Measurements from ENCODE around the gene FUCA2. TPM values are rescaled to one million over a fixed set of nuclear protein-coding genes. Genes with fewer than 3 reads are reported as not detected.

Gene FUCA2
- total RNA-seq, 2 donors from 2014 or later = 40.2 to 54.1 TPM

- DNase-seq (ENCODE audit: low spot score) (no peak), ATAC-seq (ENCODE audit: insufficient number of reproducible peaks, low FRiP score, low read depth) (no peak)
- Histone ChIP-seq H3K27ac (no peak overlapping the region), H3K4me1 (ENCODE audit: control insufficient read depth in 1 of 2, low read depth in 2 of 2) (no peaks in the 10 kb centered on the region), H3K27me3 (replicated peaks; ENCODE audit: insufficient read depth) (no peaks in the 10 kb centered on the region), H3K4me3 (no peak overlapping the region), H3K36me3 (no peaks in the 10 kb centered on the region), H3K9me3 (no peaks in the 10 kb centered on the region)
- TF ChIP-seq, protein P1, sequence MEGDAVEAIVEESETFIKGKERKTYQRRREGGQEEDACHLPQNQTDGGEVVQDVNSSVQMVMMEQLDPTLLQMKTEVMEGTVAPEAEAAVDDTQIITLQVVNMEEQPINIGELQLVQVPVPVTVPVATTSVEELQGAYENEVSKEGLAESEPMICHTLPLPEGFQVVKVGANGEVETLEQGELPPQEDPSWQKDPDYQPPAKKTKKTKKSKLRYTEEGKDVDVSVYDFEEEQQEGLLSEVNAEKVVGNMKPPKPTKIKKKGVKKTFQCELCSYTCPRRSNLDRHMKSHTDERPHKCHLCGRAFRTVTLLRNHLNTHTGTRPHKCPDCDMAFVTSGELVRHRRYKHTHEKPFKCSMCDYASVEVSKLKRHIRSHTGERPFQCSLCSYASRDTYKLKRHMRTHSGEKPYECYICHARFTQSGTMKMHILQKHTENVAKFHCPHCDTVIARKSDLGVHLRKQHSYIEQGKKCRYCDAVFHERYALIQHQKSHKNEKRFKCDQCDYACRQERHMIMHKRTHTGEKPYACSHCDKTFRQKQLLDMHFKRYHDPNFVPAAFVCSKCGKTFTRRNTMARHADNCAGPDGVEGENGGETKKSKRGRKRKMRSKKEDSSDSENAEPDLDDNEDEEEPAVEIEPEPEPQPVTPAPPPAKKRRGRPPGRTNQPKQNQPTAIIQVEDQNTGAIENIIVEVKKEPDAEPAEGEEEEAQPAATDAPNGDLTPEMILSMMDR (IDR thresholded peaks at IDR 0.05) = no peak
These were observed 35.1 kb upstream of the FUCA2 start for GRCh38 chr6:143546599-143546998.

DNA sequence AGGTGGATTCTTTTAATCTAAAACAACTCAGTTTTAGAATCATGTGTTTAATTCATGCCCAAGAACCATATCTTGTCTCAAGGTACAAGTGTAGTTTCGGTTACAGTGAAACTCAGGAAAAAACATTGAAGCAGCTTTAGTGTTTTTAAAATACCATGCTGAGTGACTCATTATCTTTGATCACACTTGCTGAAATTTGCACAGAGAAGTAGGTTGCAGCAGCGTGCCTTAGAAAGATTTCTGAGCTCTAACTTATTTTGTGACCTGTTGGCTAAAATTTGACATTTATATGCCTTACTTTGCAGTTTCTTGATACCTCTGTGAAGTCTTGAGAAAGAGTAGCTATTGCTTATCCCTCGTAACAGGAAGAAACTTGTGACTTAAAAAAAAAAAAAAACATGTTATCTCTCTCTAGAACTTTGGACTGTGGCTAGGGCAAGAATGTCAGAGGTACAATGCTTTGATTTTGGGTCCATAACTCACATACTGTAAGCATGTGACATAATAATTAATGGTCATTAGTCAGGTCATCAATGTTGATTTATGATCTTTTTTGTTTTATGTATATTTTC lies 34.5 kb upstream of the FUCA2 start:
- Histone ChIP-seq H3K27me3 (replicated peaks; ENCODE audit: insufficient read depth) (no peaks in the 10 kb centered on the region), H3K9me3 (no peaks in the 10 kb centered on the region), H3K27ac (no peak overlapping the region), H3K4me3 (no peak overlapping the region), H3K4me1 (ENCODE audit: control insufficient read depth in 1 of 2, low read depth in 2 of 2) (no peaks in the 10 kb centered on the region), H3K36me3 (no peaks in the 10 kb centered on the region)
- no peak for DNase-seq (ENCODE audit: low spot score)
- no peak for ATAC-seq (ENCODE audit: insufficient number of reproducible peaks, low FRiP score, low read depth)
- TF ChIP-seq, protein P1 (IDR thresholded peaks at IDR 0.05) = no peak

GRCh38 chr6:143545165-143545564 lies 33.6 kb upstream of the FUCA2 start:
- H3K27me3 ChIP-seq (replicated peaks; ENCODE audit: insufficient read depth) = no peaks in the 10 kb centered on the region
- ATAC-seq (ENCODE audit: insufficient number of reproducible peaks, low FRiP score, low read depth) = no peak
- TF ChIP-seq, protein P1 (IDR thresholded peaks at IDR 0.05) = no peak
- H3K4me1 ChIP-seq (ENCODE audit: control insufficient read depth in 1 of 2, low read depth in 2 of 2) = no peaks in the 10 kb centered on the region
- DNase-seq (ENCODE audit: low spot score) = no peak
- H3K4me3 ChIP-seq = no peak overlapping the region
- no peaks in the 10 kb centered on the region for H3K36me3 ChIP-seq
- H3K9me3 ChIP-seq = no peaks in the 10 kb centered on the region
- no peak overlapping the region for H3K27ac ChIP-seq

DNA sequence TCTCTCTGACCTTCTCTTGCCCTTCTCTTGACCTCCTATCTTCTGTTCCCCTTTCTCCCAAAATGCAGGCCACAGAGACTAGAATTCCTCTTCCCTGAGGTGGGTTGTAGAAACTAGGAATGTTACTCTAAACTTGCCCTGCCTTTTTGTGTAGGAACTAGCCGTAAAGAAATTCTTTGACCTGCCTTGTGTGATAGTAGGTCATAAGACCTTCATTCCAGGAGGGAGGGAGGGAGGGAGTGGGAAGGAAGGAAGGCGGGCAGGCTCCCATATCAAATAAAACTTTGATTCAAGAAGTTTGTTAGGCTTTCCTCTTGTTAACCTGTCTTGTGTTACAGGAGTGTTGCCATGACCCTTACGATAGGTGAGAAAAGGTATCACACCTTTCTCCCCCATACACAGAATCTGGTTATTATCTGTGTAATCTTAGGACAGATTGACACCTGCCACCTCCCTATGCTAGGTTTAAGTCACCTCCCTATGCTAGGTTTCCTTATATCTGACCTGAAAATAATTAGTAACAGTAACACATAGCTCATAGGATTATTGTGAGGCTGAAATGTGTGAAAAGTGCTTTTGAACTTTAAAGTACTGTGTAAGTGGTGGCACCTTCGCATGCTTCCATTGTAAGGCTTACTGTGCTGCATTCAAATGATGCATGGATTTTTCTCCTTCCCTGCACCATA lies 32.6 kb upstream of the FUCA2 start:
- Histone ChIP-seq H3K9me3 (no peaks in the 10 kb centered on the region), H3K4me1 (ENCODE audit: control insufficient read depth in 1 of 2, low read depth in 2 of 2) (no peaks in the 10 kb centered on the region), H3K36me3 (no peaks in the 10 kb centered on the region), H3K27ac (no peak overlapping the region), H3K27me3 (replicated peaks; ENCODE audit: insufficient read depth) (no peaks in the 10 kb centered on the region), H3K4me3 (no peak overlapping the region)
- ATAC-seq (ENCODE audit: insufficient number of reproducible peaks, low FRiP score, low read depth) (no peak), DNase-seq (ENCODE audit: low spot score) (no peak)
- TF ChIP-seq, protein P1 (IDR thresholded peaks at IDR 0.05) = no peak

DNA sequence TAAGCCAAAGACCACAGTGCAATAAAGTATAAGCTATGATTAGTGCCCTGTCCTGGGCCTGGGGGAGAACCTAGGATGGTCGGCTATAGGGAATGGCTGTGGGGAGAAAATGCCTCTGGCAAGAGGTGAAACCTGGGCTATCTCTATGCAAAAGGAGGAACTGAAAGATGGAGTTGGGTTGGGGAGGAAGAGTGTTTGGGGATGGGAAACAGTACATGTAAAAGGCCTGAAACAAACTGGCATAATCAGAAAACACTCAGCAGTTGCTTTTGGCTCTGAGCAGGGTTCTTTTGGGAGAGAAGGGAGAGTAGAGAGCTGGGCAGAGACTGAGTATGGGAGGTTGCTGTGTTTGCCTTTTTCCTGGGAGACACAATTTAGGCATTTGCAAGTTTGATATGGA lies 31.9 kb upstream of the FUCA2 start:
- TF ChIP-seq, protein P1 (IDR thresholded peaks at IDR 0.05) = no peak

More for the DNA sequence above, 31.9 kb upstream of the FUCA2 start:
- Histone ChIP-seq H3K36me3 (no peaks in the 10 kb centered on the region), H3K27ac (no peak overlapping the region), H3K4me3 (no peak overlapping the region), H3K27me3 (replicated peaks; ENCODE audit: insufficient read depth) (no peaks in the 10 kb centered on the region), H3K9me3 (no peaks in the 10 kb centered on the region), H3K4me1 (ENCODE audit: control insufficient read depth in 1 of 2, low read depth in 2 of 2) (no peaks in the 10 kb centered on the region)
- DNase-seq (ENCODE audit: low spot score) (no peak), ATAC-seq (ENCODE audit: insufficient number of reproducible peaks, low FRiP score, low read depth) (no peak)

All from thoracic aorta (tissue), 2 donors.